ENCODE measurements around the gene DDC.
"Not testable (repeated sequence)": the region's sequence is repeated elsewhere in the genome, so short reads cannot be mapped to it uniquely, and the experiment has no call there.

DDC gene

DNA sequence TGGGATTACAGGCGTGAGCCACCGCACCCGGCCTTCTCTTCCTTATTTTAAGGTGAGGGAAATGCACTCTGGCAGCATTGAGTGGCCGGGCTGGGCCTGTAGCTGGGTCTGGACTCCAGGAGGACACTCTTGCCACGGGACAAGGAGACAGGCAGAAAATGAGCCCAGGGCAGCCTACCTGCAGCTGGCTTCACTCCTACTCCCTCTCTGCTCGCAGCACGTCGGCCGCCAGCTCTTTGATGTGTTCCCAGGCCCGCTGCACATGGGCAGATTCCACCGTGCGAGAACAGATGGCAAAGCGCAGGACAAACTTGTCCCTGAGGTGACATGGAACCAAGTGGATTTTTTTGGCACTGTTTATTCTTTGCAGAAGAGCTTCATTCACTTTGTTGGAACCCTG is 102.2 kb downstream of the DDC start:
- no peak overlapping the region for H3K27ac Mint-ChIP-seq
- no peaks in the 10 kb centered on the region for H3K27me3 Mint-ChIP-seq
- no peak for DNase-seq
- H3K36me3 Mint-ChIP-seq (ENCODE audit: low read depth) = no peaks in the 10 kb centered on the region
- H3K9me3 Mint-ChIP-seq = no peaks in the 10 kb centered on the region
- H3K4me1 Mint-ChIP-seq (ENCODE audit: low read depth) = peaks cover 10% of the 10 kb centered on the region
- H3K4me3 Mint-ChIP-seq = no peak overlapping the region

DNA sequence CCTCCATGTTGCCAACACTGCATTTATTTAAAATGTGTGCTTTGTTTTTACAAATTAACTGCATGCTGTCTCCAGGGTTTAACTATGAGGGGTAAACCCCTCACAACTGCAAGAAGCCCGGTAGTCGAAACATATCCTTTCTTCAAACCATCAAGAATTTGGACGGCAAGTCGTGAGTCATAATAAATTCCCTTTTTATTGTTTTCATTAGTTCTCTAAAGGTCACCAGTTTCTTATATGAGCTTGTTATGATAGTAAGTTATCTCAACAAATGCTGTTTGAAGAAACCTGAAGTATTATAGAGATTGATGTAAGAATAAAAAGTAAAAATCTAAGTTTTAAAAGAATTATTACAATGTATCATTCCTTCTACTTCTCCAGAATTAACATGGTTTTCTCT is 102.8 kb downstream of the DDC start:
- Mint-ChIP-seq H3K4me3 (no peak overlapping the region), H3K27me3 (no peaks in the 10 kb centered on the region), H3K27ac (no peak overlapping the region), H3K36me3 (ENCODE audit: low read depth) (no peaks in the 10 kb centered on the region), H3K4me1 (ENCODE audit: low read depth) (peaks cover 3% of the 10 kb centered on the region), H3K9me3 (no peaks in the 10 kb centered on the region)
- DNase-seq = no peak

DNA sequence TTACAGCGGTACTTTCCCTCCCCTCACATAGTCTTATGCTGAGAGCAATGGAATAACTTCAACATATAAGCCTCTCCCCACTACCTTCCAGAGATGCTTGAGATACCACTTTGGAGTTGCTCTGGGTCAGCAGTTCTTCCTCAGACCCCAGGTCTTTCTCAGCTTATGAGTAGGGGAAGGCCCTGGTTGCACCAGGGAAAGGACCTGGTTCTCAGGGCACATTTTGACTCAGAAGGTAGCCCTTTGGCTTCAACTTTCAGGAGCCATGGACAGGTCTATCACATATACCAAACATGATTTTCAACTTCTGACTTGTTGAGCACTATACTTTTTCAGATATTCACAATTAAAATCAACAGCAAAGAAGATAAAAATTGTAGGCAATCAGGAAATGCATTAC is 103.5 kb downstream of the DDC start:
- Mint-ChIP-seq H3K27ac (no peak overlapping the region), H3K4me3 (no peak overlapping the region), H3K4me1 (ENCODE audit: low read depth) (peaks cover 2% of the 10 kb centered on the region), H3K9me3 (no peaks in the 10 kb centered on the region), H3K27me3 (no peaks in the 10 kb centered on the region), H3K36me3 (ENCODE audit: low read depth) (no peaks in the 10 kb centered on the region)
- DNase-seq = no peak

DNA sequence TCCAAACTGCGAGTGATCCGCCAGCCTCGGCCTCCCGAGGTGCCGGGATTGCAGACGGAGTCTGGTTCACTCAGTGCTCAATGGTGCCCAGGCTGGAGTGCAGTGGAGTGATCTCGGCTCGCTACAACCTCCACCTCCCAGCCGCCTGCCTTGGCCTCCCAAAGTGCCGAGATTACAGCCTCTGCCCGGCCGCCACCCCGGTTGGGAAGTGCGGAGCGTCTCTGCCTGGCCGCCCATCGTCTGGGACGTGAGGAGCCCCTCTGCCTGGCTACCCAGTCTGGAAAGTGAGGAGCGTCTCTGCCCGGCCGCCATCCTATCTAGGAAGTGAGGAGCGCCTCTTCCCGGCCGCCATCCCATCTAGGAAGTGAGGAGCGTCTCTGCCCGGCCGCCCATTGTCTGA is 106.0 kb downstream of the DDC start:
- not testable (repeated sequence) for DNase-seq; H3K27me3 Mint-ChIP-seq; H3K4me1 Mint-ChIP-seq (ENCODE audit: low read depth); H3K4me3 Mint-ChIP-seq; H3K36me3 Mint-ChIP-seq (ENCODE audit: low read depth); H3K27ac Mint-ChIP-seq; H3K9me3 Mint-ChIP-seq

DNA sequence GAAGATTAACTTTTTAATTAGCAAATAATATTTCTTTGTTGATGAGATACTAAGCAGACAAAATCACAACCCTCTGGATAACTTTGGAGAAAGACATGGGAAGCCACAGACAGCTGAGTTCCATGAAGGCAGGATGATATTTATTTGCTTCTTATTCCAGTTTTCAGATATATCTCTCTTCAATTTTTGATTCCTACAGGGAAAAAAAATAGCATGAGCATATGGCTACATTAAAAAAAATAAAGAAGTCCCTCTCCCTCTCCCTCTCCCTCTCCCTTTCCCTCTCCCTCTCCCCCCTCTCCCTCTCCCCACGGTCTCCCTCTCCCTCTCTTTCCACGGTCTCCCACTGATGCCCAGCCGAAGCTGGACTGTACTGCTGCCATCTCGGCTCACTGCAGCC is 106.6 kb downstream of the DDC start:
- H3K27ac Mint-ChIP-seq; H3K9me3 Mint-ChIP-seq; H3K36me3 Mint-ChIP-seq (ENCODE audit: low read depth); DNase-seq; H3K4me3 Mint-ChIP-seq; H3K4me1 Mint-ChIP-seq (ENCODE audit: low read depth); H3K27me3 Mint-ChIP-seq: not testable (repeated sequence)

DNA sequence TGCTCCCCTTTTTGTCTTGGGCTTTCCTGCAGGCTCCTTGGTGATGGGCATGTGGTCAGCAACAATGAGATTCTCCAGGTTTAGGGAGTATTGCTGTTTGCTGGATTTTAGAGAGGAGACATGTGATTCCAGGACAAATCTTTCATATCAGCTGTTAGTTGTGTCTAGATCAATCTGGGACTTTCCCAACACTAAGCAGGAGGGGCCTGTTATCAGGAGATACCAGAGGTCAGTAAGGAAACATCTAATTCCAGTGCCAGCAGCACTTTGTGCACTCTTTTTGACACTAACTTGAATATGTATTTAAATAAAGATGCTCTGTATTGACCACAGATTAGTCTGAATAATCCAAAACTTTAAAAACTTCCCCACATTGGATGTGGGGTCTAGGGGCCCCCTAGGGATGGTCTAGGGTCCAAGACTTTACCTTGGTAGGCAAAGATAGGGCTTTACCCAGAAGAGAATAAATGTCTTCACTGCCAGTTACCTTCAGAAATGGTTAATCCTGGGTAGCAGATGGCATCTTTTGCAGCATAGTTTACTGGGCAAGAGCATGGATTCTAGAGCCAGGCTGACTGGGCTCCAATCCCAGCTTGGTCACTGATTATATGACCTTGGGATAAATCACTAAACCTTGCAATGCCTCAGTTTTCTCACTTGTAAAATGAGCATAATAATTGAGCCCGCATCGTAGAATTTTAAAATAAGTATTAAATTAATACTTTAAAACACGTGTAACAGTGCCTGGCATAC is 108.7 kb downstream of the DDC start:
- Mint-ChIP-seq H3K9me3 (no peaks in the 10 kb centered on the region), H3K27ac (no peak overlapping the region), H3K36me3 (ENCODE audit: low read depth) (no peaks in the 10 kb centered on the region), H3K27me3 (peaks cover 2% of the 10 kb centered on the region), H3K4me1 (ENCODE audit: low read depth) (no peaks in the 10 kb centered on the region), H3K4me3 (no peak overlapping the region)
- DNase-seq = no peak

DNA sequence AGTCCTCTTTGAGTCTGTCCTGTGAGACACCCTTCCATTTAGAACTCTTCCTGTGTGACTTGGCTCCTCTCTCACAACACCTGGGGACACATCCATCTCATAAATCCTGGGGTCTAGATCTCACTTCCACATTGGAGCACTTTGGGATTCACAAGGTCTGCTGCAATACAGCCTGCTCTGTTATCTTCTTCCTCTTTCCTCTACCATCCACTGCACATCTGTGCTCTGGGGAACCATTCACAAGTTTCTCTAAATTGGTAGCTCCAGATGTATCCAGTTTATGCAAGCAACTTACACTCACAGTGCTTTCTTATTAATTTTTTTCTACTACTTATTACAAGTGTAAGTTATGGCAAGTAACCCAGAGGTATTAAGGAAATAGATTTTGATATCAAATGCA is 109.5 kb downstream of the DDC start:
- H3K4me1 Mint-ChIP-seq (ENCODE audit: low read depth) = peaks cover 8% of the 10 kb centered on the region
- no peak for DNase-seq
- H3K27me3 Mint-ChIP-seq = peaks cover 2% of the 10 kb centered on the region
- H3K36me3 Mint-ChIP-seq (ENCODE audit: low read depth) = no peaks in the 10 kb centered on the region
- no peaks in the 10 kb centered on the region for H3K9me3 Mint-ChIP-seq
- no peak overlapping the region for H3K27ac Mint-ChIP-seq
- no peak overlapping the region for H3K4me3 Mint-ChIP-seq

DNA sequence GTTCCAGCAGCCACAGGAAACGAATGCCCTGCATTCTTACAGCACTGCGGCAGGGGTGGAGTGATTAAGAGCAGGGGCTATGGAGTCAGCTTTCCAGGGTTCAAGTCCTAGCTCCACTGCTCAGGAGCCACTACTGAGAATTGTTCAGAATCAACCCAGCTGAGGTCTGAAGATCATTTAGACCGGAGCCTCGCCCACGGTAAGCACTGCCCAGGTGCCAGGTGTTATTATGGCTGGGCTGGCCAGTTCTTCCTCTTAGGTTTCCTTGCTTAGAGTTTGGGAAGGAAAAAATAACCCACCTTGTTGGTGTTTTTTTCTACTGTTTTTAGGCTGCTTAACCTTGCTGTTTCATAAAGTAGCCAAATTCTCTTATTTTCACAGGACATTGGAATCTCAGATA is 110.2 kb downstream of the DDC start:
- Mint-ChIP-seq H3K27ac (no peak overlapping the region), H3K36me3 (ENCODE audit: low read depth) (peaks cover 2% of the 10 kb centered on the region), H3K4me3 (no peak overlapping the region), H3K9me3 (no peaks in the 10 kb centered on the region), H3K4me1 (ENCODE audit: low read depth) (peaks cover 12% of the 10 kb centered on the region), H3K27me3 (peaks cover 2% of the 10 kb centered on the region)
- DNase-seq = no peak

DNA sequence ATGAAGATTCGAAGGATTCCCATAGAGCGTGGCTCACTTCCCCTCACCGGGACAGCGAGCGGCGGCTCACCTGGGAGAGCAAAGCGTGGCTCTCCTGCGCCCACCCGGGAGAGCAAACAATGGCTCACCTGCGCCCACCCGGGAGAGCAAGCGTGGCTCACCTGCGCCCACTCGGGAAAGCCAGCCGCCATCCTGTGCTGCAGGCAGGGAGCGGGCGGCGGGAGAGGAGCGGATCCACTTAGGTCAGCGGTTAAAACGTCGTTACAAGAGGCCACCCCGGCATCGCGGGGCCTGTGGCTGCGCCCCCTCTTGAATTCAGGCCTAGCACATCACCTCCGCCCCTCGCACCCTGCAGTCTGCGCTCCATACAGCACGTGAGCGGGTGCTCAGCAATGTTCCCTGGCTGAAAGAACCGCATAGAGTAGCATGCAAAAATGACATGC is 114.6 kb downstream of the DDC start:
- peak; percentile 70 for DNase-seq
- H3K4me3 Mint-ChIP-seq = peak overlapping the region; percentile 92
- H3K9me3 Mint-ChIP-seq = no peaks in the 10 kb centered on the region
- no peaks in the 10 kb centered on the region for H3K27me3 Mint-ChIP-seq
- peaks cover 34% of the 10 kb centered on the region for H3K36me3 Mint-ChIP-seq (ENCODE audit: low read depth)
- H3K4me1 Mint-ChIP-seq (ENCODE audit: low read depth) = peaks cover 46% of the 10 kb centered on the region
- peak overlapping the region; percentile 87 for H3K27ac Mint-ChIP-seq

DNA sequence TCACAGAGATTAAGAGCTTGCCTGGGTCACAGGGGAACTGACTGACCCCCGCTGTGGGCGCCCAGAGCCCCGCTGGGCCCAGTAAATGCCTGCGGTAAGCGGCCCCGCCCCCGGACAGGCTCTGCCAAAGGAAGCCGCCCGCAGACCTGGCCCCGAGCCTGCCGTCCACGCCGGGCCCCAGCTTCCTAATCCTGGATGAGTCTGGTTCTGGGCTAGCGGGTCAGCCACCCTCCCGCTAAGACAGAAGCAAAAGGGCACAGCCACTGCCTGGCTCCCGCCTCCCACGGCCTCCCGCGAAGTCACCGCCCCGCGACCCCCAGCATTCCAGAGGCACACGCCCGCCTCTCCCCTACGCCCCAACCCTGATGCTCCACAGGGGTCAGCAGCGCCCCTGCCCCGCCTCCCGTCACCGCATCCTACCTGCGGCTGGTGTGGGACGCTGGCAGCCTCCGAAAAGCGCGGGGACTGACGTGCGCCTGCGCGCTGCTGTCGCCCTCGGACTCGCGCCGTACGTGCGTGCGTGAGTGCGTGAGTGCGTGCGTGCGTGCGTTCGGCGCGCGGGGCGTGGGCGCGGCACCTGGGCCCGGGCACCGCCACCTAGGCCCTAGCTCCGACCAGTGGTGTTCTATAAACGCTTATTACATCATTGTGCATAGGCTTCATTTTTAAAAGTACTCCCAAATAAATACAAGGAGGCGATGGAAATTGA is 115.2 kb downstream of the DDC start, which contains the start of gene FIGNL1:
FIGNL1 (minus strand) TSS at position 470 of the 709 bp plus-strand sequence. CDS start 3,063 bp downstream, outside the sequence.
- H3K9me3 Mint-ChIP-seq = no peaks in the 10 kb centered on the region
- peak; percentile 90 for DNase-seq
- H3K36me3 Mint-ChIP-seq (ENCODE audit: low read depth) = peaks cover 40% of the 10 kb centered on the region
- H3K27me3 Mint-ChIP-seq = no peaks in the 10 kb centered on the region
- peak within 1 kb of the TSS; percentile 92 for H3K4me3 Mint-ChIP-seq
- peak within 1 kb of the TSS; percentile 87 for H3K27ac Mint-ChIP-seq
- H3K4me1 Mint-ChIP-seq (ENCODE audit: low read depth) = peaks cover 52% of the 10 kb centered on the region

DNA sequence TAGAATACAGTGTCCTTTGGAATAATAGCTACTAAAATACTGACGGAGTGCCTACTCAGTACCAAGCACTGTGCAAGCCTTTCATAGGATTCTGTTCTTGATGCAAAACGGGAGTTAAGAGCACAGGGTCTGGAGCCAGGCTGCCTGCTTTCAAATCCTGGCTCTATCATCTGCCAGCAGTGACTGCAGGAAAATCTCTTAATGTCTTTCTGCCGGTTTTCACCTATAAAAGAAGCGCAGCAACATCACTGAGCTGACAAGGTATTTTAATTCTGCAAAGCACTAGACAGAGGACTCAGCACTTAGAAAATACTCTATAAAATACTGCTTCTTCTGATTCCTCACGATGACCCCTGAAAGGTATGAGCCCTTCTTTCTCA is 115.7 kb downstream of the DDC start:
- H3K27me3 Mint-ChIP-seq = no peaks in the 10 kb centered on the region
- no peaks in the 10 kb centered on the region for H3K9me3 Mint-ChIP-seq
- peaks cover 46% of the 10 kb centered on the region for H3K36me3 Mint-ChIP-seq (ENCODE audit: low read depth)
- no peak for DNase-seq
- H3K4me3 Mint-ChIP-seq = peak overlapping the region; percentile 92
- peak overlapping the region; percentile 87 for H3K27ac Mint-ChIP-seq
- peaks cover 56% of the 10 kb centered on the region for H3K4me1 Mint-ChIP-seq (ENCODE audit: low read depth)

DNA sequence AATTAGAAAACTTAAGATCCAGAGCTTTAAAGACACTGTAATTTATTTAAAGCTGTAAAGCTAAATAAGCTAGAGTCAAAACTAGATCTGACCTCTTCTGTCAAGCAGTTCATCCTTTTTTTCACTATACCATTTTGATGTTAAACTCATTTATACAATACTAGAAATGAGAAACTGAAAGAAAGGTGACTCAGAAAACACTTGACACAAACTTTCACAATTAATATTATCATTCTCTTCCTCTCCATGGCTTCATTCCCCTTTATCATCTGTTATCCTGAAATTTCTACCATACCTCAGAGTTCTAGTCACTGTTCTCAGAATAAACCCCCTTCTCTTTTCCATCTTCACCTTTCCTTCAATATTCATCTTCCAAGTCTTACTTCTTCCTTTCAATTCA is 116.4 kb downstream of the DDC start:
- H3K36me3 Mint-ChIP-seq (ENCODE audit: low read depth) = peaks cover 52% of the 10 kb centered on the region

DNA sequence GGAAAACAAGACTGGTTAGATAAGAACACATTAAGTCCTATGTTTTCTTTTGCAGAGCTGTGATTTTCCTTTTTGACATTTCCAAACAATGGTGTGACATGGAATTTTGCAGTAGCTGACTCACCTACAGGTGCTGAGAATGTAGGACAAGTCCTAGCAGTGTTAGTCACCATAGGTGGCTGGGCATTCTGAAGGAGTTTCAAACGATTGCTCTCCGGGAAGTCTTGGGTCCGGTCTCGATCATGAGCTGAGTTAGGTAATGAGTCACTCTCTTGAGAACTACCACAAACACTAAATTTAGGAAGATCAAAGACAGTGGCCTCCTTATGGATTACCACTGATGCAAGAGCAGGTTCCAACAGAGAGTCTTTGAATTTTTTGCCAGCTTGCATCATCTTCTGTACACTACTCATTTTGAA is 118.7 kb downstream of the DDC start:
- Mint-ChIP-seq H3K4me3 (peak overlapping the region; percentile 48), H3K27me3 (no peaks in the 10 kb centered on the region), H3K9me3 (no peaks in the 10 kb centered on the region), H3K4me1 (ENCODE audit: low read depth) (peaks cover 67% of the 10 kb centered on the region), H3K36me3 (ENCODE audit: low read depth) (peaks cover 73% of the 10 kb centered on the region), H3K27ac (peak overlapping the region; percentile 83)
- no peak for DNase-seq

More for the DNA sequence above, 116.4 kb downstream of the DDC start:
- Mint-ChIP-seq H3K27ac (peak overlapping the region; percentile 87), H3K4me3 (peak overlapping the region; percentile 92), H3K9me3 (no peaks in the 10 kb centered on the region), H3K27me3 (no peaks in the 10 kb centered on the region), H3K4me1 (ENCODE audit: low read depth) (peaks cover 62% of the 10 kb centered on the region)
- no peak for DNase-seq

DNA sequence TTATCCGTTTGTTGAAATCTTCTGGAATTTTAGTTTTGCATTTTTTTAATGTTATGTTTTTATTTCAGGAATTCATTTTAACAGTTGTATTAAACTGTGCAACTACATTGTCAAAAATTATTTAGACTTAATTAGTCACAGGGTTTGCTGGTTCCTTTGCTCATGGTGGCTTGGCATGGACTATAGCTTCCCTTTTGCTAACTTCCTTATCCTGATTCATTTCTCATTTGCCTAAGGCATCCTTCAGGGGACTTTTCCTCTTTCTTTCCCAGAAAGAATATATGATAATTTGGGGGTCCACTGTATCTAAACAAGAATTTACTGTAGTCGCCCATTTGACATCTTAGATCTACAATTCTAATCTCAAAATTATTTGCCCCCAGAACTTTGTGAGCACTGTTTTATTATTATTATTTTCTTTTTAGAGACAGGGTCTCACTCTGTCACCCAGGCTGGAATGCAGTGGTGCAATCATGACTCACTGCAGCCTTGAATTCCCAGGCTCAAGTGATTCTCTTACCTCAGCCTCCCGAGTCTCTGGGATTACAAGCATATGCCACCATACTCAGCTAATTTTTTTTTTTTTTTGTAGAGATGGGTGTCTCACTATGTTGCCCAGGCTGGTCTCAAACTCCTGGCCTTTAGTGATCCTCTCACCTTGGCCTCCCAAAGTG is 128.9 kb downstream of the DDC start:
- H3K36me3 Mint-ChIP-seq (ENCODE audit: low read depth) = peaks cover 55% of the 10 kb centered on the region
- H3K4me1 Mint-ChIP-seq (ENCODE audit: low read depth) = no peaks in the 10 kb centered on the region
- H3K4me3 Mint-ChIP-seq = no peak overlapping the region
- no peak for DNase-seq
- no peaks in the 10 kb centered on the region for H3K27me3 Mint-ChIP-seq
- no peaks in the 10 kb centered on the region for H3K9me3 Mint-ChIP-seq
- H3K27ac Mint-ChIP-seq = no peak overlapping the region
